ENCODE results near the gene MYH9. TPM values are rescaled to one million over a fixed set of nuclear protein-coding genes. Genes with fewer than 3 reads are reported as not detected.

MYH9 gene
- polyA plus RNA-seq, 1 experiment = 338 TPM

DNA sequence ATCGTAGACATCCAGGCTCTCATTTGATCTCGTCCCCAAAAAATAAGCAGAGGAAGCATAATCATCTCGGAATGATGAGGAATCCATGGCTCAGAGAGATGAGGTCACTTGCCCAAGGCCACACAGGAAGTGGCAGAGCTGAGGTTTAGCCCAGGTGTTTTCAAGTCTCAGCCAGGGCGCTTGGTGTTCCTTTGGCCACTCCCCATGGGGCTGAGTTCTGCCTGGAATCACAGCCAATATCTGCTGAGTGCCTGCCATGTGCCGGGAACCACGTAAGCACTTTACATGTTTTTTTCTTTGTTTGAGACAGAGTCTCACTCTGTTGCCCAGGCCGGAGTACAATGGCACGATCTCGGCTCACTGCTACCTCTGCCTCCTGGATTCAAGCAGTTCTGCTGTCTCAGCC lies 29.5 kb upstream of the MYH9 start:
- DNase-seq (ENCODE audit: low read depth, low spot score) = no peak
- no peaks in the 10 kb centered on the region for H3K9me3 ChIP-seq (ENCODE audit: control insufficient read depth, insufficient read depth, low read length)
- CTCF ChIA-PET = no interaction called here
- POLR2A ChIA-PET = interaction anchor here (0.5 kb wide), 1 partner anchor 52 kb away, joined by 3 read pairs; no protein-coding TSS in a partner anchor
- TF ChIP-seq, protein P1, sequence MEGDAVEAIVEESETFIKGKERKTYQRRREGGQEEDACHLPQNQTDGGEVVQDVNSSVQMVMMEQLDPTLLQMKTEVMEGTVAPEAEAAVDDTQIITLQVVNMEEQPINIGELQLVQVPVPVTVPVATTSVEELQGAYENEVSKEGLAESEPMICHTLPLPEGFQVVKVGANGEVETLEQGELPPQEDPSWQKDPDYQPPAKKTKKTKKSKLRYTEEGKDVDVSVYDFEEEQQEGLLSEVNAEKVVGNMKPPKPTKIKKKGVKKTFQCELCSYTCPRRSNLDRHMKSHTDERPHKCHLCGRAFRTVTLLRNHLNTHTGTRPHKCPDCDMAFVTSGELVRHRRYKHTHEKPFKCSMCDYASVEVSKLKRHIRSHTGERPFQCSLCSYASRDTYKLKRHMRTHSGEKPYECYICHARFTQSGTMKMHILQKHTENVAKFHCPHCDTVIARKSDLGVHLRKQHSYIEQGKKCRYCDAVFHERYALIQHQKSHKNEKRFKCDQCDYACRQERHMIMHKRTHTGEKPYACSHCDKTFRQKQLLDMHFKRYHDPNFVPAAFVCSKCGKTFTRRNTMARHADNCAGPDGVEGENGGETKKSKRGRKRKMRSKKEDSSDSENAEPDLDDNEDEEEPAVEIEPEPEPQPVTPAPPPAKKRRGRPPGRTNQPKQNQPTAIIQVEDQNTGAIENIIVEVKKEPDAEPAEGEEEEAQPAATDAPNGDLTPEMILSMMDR (IDR thresholded peaks at IDR 0.05; ENCODE audit: low read depth, low read length) = no peak
- H3K27ac ChIP-seq (ENCODE audit: low read depth, low read length) = peak overlapping the region; percentile 65
- H3K4me3 ChIP-seq (ENCODE audit: low read depth, low read length) = no peak overlapping the region
- H3K27me3 ChIP-seq (ENCODE audit: control insufficient read depth, insufficient read depth, low read length) = no peaks in the 10 kb centered on the region

DNA sequence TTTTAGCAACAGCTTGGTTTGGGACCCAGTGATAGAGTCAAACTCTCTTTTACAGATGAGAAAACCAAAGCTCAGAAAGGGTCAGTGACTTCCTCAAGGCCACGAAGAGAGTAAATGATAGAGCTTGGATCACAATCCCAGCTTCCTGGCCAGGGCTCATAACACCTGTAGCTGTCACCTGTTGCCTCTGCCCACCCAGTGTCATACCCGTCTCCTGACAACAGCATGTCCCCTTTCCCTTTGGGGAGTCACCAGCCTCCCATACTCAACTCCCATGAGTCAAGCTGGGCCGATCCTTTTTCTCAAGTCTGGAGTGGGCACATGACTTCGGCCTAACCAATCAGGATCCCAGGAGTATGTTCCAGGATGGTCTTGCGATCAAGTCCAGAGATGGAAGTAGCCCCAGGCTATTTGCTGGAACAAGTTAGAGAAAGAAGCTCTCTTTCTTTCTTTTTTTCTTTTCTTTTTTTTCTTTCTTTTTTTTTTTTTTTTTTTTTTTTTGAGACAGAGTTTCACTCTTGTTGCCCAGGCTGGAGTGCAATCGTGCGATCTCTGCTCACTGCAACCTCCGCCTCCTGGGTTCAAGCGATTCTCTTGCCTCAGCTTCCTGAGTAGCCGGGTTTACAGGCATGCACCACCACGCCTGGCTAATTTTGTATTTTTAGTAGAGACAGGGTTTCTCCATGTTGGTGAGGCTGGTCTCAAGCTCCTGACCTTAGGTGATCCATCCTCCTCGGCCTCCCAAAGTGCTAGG lies 27.8 kb upstream of the MYH9 start:
- Histone ChIP-seq H3K27me3 (ENCODE audit: control insufficient read depth, insufficient read depth, low read length) (no peaks in the 10 kb centered on the region), H3K27ac (ENCODE audit: low read depth, low read length) (no peak overlapping the region), H3K4me3 (ENCODE audit: low read depth, low read length) (no peak overlapping the region), H3K9me3 (ENCODE audit: control insufficient read depth, insufficient read depth, low read length) (no peaks in the 10 kb centered on the region)
- CTCF ChIA-PET = interaction anchor here (0.6 to 1.0 kb wide), 4 partner anchors 12 to 145 kb away, joined by 3 to 5 read pairs (median 4); no protein-coding TSS in a partner anchor
- POLR2A ChIA-PET = interaction anchor here (0.6 to 1.0 kb wide), 5 partner anchors 11 to 81 kb away, joined by 3 to 7 read pairs (median 5); partner anchors contain the start of gene MYH9
- TF ChIP-seq, protein P1 (IDR thresholded peaks at IDR 0.05; ENCODE audit: low read depth, low read length) = no peak
- DNase-seq (ENCODE audit: low read depth, low spot score) = no peak

DNA sequence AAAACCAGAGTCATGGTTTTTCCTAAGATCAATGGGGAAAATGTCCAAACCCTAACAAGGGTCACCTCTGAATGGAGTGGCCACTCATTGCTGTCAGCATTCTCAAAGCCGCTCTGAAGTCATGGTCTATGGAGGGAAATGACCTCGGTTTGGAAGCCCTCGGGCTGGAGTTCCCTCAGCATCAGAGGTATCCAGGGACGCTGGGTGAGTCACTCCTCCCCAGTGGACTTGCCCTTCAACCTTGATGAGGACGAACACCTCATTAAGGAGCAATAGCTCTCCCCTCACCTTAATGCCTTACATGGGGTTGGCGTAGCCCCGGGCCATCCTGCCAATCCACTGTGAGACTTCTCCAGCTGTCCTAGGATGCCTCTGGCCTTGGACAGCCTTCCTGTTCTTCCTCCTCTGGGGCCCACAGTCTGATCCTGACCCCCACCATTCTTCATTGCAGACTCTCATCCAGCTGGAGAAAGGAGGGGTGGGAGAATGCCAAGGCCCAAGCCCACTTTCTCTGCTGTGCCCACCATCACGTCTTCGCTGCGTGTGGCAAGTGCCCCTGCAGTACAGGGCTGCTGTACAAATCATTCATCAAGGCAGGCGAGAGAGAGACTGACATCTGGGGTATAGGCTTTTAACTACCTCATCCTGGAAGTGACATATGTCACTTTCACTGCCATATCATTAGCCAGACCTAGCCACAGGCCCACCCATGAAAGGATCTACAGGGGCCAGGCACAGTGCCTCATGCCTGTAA lies 25.4 kb upstream of the MYH9 start:
- ChIA-PET CTCF (interaction anchor here (0.7 kb wide), 1 partner anchor 45 kb away, joined by 3 read pairs; no protein-coding TSS in a partner anchor), POLR2A (no interaction called here)
- no peak for DNase-seq (ENCODE audit: low read depth, low spot score)

DNA sequence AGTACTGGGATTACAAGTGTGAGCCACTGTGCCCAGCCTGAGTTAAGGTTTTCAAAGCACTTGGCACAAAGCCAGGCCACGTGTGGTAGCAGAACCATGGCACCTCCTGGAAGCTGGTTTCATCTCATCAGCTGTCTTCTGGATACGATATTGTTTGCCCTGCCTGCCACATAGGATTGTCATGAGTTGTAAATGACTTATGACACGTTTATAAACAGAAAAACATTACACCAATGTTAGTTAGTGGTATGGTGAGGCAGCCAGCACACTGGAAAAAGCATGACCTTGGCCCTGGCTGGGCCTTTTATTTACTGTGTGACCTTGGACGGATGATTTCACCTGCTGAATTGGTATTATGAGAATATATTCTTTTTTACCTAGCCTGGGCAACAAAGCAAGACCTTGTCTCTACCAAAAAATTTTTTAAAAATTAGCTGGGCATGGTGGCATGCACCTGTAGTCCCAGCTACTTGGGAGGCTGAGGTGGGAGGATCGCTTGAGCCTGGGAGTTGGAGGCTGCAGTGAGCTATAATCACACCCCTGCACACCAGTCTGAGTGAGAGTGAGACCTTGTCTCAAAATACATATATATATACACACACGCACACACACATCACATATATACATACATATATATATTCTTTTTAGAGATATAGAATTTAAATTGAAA lies 24.0 kb upstream of the MYH9 start:
- ChIA-PET POLR2A (interaction anchor here (1.2 kb wide), 2 partner anchors 12 to 24 kb away, joined by 3 read pairs; partner anchors contain the start of gene MYH9), CTCF (no interaction called here)
- TF ChIP-seq, protein P1 (IDR thresholded peaks at IDR 0.05; ENCODE audit: low read depth, low read length) = no peak
- Histone ChIP-seq H3K27me3 (ENCODE audit: control insufficient read depth, insufficient read depth, low read length) (no peaks in the 10 kb centered on the region), H3K9me3 (ENCODE audit: control insufficient read depth, insufficient read depth, low read length) (peaks cover 10% of the 10 kb centered on the region; the same call in 1 of the 2 replicates), H3K4me3 (ENCODE audit: low read depth, low read length) (no peak overlapping the region), H3K27ac (ENCODE audit: low read depth, low read length) (no peak overlapping the region)
- DNase-seq (ENCODE audit: low read depth, low spot score) = no peak

More for the DNA sequence above, 25.4 kb upstream of the MYH9 start:
- no peaks in the 10 kb centered on the region for H3K27me3 ChIP-seq (ENCODE audit: control insufficient read depth, insufficient read depth, low read length)
- H3K4me3 ChIP-seq (ENCODE audit: low read depth, low read length) = no peak overlapping the region
- TF ChIP-seq, protein P1 (IDR thresholded peaks at IDR 0.05; ENCODE audit: low read depth, low read length) = no peak
- peaks cover 10% of the 10 kb centered on the region; the same call in 1 of the 2 replicates for H3K9me3 ChIP-seq (ENCODE audit: control insufficient read depth, insufficient read depth, low read length)
- no peak overlapping the region for H3K27ac ChIP-seq (ENCODE audit: low read depth, low read length)

Data from AG04450 (cell line).